ENCODE measurements around the gene PNPLA7.

PNPLA7 gene

DNA sequence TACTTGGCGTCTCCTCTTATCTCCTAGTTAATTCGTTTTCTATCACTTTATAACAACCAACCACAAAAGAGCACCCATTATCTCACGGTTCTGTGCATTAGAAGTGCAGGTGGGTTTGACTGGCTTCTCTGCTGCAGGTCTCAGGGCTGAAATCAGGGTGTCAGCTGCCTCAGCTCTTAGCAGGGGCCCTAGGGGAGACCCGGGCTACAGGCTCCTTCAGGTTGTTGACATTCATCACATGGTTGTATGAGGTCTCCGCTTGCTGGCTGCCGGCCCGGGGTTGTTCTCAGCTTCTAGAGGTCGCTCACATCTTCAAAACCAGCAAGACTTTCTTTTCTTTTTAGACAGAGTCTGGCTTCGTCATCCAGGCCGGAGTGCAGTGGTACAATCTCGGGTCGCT is 43.0 kb upstream of the PNPLA7 start:
- POLR2A ChIA-PET: interaction anchor here (1.0 to 3.0 kb wide), 4 partner anchors 10 to 19 kb away, joined by 3 to 43 read pairs (median 6); partner anchors contain the start of gene ARRDC1
- CTCF ChIA-PET: interaction anchor here (0.6 to 0.8 kb wide), 3 partner anchors 14 to 151 kb away, joined by 3 read pairs; partner anchors contain the start of gene NSMF
- no peak overlapping the region for H3K27ac ChIP-seq (ENCODE audit: extremely low read depth, low read depth, low read length)
- H3K36me3 ChIP-seq (ENCODE audit: control insufficient read depth in 2 of 2, insufficient read depth in 1 of 2, low read length in 2 of 2): peaks cover under 1 to 12% of the 10 kb centered on the region in 2 experiments; a peak in 2 of 3 replicates
- no peak overlapping the region for H3K4me3 ChIP-seq (ENCODE audit: low read depth, low read length)
- no peaks in the 10 kb centered on the region for H3K9me3 ChIP-seq (ENCODE audit: control insufficient read depth, insufficient read depth, low read depth, low read length)
- H3K4me1 ChIP-seq (ENCODE audit: control insufficient read depth, insufficient read depth, low read length): peaks cover 2% of the 10 kb centered on the region; the same call in 1 of the 2 replicates
- TF ChIP-seq ZXDB (tag by site-specific recombination; IDR thresholded peaks at IDR 0.05): peak; percentile 57
- peak; percentile 46; the same call in 1 of the 2 replicates for TF ChIP-seq GLIS1 (tag by site-specific recombination; IDR thresholded peaks at IDR 0.05)
- TF ChIP-seq ZBTB20 (tag by site-specific recombination; IDR thresholded peaks at IDR 0.05): 0 out of 2 replicates have a peak, but pooled peaks have one; percentile 29
- peak; percentile 34; the same call in 1 of the 2 replicates for TF ChIP-seq ZBTB8A (tag by site-specific recombination; IDR thresholded peaks at IDR 0.05)
- peak; percentile 72 for TF ChIP-seq SCRT2 (tag by site-specific recombination; IDR thresholded peaks at IDR 0.05)
- TF ChIP-seq ZNF292 (tag by site-specific recombination; IDR thresholded peaks at IDR 0.05; ENCODE audit: borderline replicate concordance, low read depth): no peak

DNA sequence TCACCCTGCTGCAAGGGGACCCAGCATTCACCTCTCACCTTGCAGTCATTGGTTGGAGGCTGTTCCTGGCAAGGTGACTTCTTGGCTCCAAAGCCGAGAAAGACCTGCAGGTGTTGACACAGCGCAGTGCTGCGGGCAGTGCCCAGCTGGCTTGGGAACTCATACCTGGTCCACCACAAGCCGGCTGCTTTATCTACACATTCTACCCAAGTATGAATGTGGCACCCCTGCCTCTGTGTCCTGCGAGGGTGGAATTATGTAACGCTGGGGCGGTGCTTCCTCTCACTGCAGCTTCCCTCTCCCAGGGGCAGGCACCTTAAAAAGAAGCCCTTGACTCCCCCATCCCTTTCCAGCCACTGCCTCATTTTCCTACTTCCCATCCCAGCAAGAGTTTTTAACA is 42.6 kb upstream of the PNPLA7 start:
- peaks cover 2% of the 10 kb centered on the region; the same call in 1 of the 2 replicates for H3K4me1 ChIP-seq (ENCODE audit: control insufficient read depth, insufficient read depth, low read length)
- ChIA-PET CTCF (interaction anchor here (0.6 to 2.0 kb wide), 4 partner anchors 13 to 151 kb away, joined by 3 to 9 read pairs (median 3); partner anchors contain the start of gene NSMF), POLR2A (interaction anchor here (1.0 to 3.0 kb wide), 3 partner anchors 10 to 19 kb away, joined by 4 to 43 read pairs (median 7); partner anchors contain the start of gene ARRDC1)
- peaks cover 4 to 16% of the 10 kb centered on the region in 2 experiments; a peak in 2 of 3 replicates for H3K36me3 ChIP-seq (ENCODE audit: control insufficient read depth in 2 of 2, insufficient read depth in 1 of 2, low read length in 2 of 2)
- no peaks in the 10 kb centered on the region for H3K9me3 ChIP-seq (ENCODE audit: control insufficient read depth, insufficient read depth, low read depth, low read length)
- TF ChIP-seq ZBTB20 (tag by site-specific recombination; IDR thresholded peaks at IDR 0.05) (peak; percentile 75), IKZF3 (tag by site-specific recombination; IDR thresholded peaks at IDR 0.05) (no peak), ZFHX2 (tag by site-specific recombination; conservative IDR thresholded peaks at IDR 0.05) (0 out of 2 replicates have a peak, but pooled peaks have one; percentile 8)
- no peak overlapping the region for H3K4me3 ChIP-seq (ENCODE audit: low read depth, low read length)
- H3K27ac ChIP-seq (ENCODE audit: extremely low read depth, low read depth, low read length): no peak overlapping the region

DNA sequence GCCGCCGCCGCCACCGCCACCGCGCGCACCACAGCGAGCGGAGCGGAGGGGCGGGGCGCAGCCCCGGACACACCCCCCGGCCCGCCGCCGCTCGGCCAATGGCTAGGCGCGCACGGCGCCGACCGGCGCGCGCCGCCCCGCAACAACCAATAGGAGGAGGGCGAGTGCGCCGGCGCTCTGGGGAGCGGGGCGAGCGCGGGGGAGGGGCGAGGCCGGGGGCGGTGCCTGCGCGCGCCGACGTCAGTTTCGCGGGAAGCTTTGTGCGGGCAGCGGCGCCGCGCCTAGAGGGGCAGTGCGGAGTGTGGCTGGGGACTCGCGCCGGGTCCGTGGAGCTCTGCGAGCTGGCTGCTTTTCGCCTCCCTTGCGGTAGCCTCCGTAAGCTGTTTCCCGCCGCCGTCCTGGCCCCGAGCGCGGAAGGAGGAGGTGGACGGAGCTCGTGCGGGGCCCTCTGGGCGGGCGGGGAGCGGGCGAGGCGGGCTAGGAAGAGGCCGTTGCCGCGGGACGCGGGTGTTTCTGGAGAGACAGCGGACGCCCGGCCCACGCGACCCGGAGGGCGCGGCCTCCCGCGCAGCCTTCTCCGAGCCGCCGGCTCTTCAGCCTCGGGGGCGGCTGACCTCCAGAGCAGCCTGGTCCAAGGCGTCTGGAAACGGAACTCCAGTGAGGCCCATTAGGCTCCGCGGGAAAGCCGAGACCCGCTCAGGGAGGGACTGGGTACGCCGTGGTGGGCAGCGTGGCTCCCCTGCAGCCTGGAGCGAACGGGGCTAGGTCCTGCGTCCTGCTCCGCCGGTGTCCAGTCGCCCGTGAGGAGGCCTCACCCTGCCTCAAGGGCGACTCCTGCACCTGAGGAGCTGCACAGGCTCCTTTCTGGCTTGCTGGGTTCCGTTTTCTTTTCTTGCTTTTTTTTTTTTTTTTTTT is 40.5 kb upstream of the PNPLA7 start, which contains the start of gene ZMYND19:
Gene ZMYND19 (minus strand): TSS at position 44 of the 915 bp plus-strand sequence. CDS start 249 bp downstream, outside the sequence.
- POLR2A ChIA-PET: interaction anchor here (0.5 to 4.2 kb wide), 15 partner anchors 9 to 267 kb away, joined by 3 to 43 read pairs (median 6); partner anchors contain the start of genes ARRDC1, DPH7, EHMT1 and MRPL41
- TF ChIP-seq ZNF366 (tag by site-specific recombination; conservative IDR thresholded peaks at IDR 0.05): no peak
- TF ChIP-seq, protein P1, sequence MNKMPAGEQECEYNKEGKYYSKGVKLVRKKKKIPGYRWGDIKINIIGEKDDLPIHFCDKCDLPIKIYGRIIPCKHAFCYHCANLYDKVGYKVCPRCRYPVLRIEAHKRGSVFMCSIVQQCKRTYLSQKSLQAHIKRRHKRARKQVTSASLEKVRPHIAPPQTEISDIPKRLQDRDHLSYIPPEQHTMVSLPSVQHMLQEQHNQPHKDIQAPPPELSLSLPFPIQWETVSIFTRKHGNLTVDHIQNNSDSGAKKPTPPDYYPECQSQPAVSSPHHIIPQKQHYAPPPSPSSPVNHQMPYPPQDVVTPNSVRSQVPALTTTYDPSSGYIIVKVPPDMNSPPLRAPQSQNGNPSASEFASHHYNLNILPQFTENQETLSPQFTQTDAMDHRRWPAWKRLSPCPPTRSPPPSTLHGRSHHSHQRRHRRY (tag by site-specific recombination; IDR thresholded peaks at IDR 0.05): no peak
- TF ChIP-seq ZNF10 (tag by site-specific recombination; IDR thresholded peaks at IDR 0.05): no peak
- TF ChIP-seq, protein P2, sequence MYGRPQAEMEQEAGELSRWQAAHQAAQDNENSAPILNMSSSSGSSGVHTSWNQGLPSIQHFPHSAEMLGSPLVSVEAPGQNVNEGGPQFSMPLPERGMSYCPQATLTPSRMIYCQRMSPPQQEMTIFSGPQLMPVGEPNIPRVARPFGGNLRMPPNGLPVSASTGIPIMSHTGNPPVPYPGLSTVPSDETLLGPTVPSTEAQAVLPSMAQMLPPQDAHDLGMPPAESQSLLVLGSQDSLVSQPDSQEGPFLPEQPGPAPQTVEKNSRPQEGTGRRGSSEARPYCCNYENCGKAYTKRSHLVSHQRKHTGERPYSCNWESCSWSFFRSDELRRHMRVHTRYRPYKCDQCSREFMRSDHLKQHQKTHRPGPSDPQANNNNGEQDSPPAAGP (tag by site-specific recombination; IDR thresholded peaks at IDR 0.05): peak; percentile 86; the same call in 1 of the 2 replicates
- TF ChIP-seq ZNF133 (tag by site-specific recombination; IDR thresholded peaks at IDR 0.05): no peak
- TF ChIP-seq, protein P3, sequence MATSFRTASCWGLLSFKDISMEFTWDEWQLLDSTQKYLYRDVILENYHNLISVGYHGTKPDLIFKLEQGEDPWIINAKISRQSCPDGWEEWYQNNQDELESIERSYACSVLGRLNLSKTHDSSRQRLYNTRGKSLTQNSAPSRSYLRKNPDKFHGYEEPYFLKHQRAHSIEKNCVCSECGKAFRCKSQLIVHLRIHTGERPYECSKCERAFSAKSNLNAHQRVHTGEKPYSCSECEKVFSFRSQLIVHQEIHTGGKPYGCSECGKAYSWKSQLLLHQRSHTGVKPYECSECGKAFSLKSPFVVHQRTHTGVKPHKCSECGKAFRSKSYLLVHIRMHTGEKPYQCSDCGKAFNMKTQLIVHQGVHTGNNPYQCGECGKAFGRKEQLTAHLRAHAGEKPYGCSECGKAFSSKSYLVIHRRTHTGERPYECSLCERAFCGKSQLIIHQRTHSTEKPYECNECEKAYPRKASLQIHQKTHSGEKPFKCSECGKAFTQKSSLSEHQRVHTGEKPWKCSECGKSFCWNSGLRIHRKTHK (tag by site-specific recombination; IDR thresholded peaks at IDR 0.05): no peak
- TF ChIP-seq, protein P4, sequence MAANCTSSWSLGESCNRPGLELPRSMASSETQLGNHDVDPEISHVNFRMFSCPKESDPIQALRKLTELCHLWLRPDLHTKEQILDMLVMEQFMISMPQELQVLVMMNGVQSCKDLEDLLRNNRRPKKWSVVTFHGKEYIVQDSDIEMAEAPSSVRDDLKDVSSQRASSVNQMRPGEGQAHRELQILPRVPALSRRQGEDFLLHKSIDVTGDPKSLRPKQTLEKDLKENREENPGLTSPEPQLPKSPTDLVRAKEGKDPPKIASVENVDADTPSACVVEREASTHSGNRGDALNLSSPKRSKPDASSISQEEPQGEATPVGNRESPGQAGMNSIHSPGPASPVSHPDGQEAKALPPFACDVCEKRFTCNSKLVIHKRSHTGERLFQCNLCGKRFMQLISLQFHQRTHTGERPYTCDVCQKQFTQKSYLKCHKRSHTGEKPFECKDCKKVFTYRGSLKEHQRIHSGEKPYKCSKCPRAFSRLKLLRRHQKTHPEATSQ (tag by site-specific recombination; IDR thresholded peaks at IDR 0.05): peak; percentile 90
- TF ChIP-seq ZNF214 (tag by site-specific recombination; IDR thresholded peaks at IDR 0.05; ENCODE audit: borderline replicate concordance): no peak
- no peak for TF ChIP-seq ZNF239 (tag by site-specific recombination; IDR thresholded peaks at IDR 0.05)
- TF ChIP-seq, protein P5, sequence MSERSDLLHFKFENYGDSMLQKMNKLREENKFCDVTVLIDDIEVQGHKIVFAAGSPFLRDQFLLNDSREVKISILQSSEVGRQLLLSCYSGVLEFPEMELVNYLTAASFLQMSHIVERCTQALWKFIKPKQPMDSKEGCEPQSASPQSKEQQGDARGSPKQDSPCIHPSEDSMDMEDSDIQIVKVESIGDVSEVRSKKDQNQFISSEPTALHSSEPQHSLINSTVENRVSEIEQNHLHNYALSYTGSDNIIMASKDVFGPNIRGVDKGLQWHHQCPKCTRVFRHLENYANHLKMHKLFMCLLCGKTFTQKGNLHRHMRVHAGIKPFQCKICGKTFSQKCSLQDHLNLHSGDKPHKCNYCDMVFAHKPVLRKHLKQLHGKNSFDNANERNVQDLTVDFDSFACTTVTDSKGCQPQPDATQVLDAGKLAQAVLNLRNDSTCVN (tag by site-specific recombination; optimal IDR thresholded peaks at IDR 0.05): peak; percentile 94
- peak; percentile 22; the same call in 1 of the 2 replicates for TF ChIP-seq KLF1 (tag by site-specific recombination; IDR thresholded peaks at IDR 0.05)
- TF ChIP-seq KLF8 (tag by site-specific recombination; IDR thresholded peaks at IDR 0.05): peak; percentile 94
- peak; percentile 60 for TF ChIP-seq SP7 (tag by site-specific recombination; IDR thresholded peaks at IDR 0.05)
- TF ChIP-seq ZNF248 (tag by site-specific recombination; IDR thresholded peaks at IDR 0.05): no peak

More for the DNA sequence above, 40.5 kb upstream of the PNPLA7 start, which contains the start of gene ZMYND19:
- Histone ChIP-seq H3K36me3 (ENCODE audit: control insufficient read depth in 2 of 2, insufficient read depth in 1 of 2, low read length in 2 of 2) (peaks cover 4 to 37% of the 10 kb centered on the region in 2 experiments; a peak in 2 of 3 replicates), H3K4me1 (ENCODE audit: control insufficient read depth, insufficient read depth, low read length) (peaks cover 2% of the 10 kb centered on the region; the same call in 1 of the 2 replicates), H3K27ac (ENCODE audit: extremely low read depth, low read depth, low read length) (peak within 1 kb of the TSS; percentile 75; the same call in 1 of the 2 replicates), H3K4me3 (ENCODE audit: low read depth, low read length) (peak within 1 kb of the TSS; percentile 75), H3K9me3 (ENCODE audit: control insufficient read depth, insufficient read depth, low read depth, low read length) (no peaks in the 10 kb centered on the region)
- CTCF ChIA-PET: interaction anchor here (0.5 to 2.0 kb wide), 7 partner anchors 9 to 56 kb away, joined by 3 to 9 read pairs (median 3); partner anchors contain the start of gene DPH7

Measured in HEK293 (cell line).